OCI-M2 (cell line): Measurements from ENCODE around the gene FAM186B.

Experiments
- DNase-seq: peaks from one replicate; lab custom pipeline; 2025; ENCODE audit not compliant: unreplicated experiment; lab: John Stamatoyannopoulos, UW

Gene FAM186B

GRCh38 chr12:49554266-49554665, 51.2 kb downstream of the FAM186B start:
- DNase-seq = no peak

GRCh38 chr12:49553512-49554088, 51.8 kb downstream of the FAM186B start:
- no peak for DNase-seq

DNA sequence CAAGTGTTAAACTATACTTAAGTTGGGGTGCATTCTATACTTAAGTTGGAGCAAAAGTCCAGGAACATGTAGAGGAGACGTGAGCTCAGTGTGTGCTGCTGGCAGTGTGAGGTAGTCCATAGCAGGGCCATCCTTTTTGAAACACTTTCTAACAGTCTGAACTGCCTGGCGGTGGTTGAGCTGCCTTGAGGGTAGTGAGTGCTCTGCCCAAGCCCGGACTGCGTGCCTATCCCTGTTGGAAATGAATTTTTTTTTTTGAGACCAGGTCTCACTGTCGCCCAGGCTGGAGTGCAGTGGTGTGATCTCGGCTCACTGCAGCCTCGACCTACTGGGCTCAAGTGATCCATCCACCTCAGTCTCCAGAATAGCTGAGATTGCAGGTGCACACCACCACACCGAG, 52.5 kb downstream of the FAM186B start:
- no peak for DNase-seq

DNA sequence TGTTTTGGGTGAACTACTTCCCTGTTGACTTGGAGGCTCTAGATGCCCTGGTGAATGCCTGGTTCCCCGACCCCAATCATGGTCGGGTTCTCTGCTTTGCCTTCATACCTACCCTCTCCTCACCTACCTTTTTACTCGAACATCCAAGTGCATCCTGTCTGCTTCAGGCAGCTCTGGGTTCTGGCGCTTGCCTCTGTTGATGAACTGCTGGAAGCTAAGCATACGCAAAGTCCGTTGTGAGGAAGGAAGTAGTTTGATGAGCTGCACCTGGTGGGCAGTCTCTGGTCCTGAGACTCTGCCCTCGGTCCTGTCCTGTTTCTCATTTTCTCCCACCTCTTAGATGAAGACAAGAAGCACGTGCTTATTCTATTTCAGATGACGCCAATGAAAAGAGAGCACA, 53.0 kb downstream of the FAM186B start:
- no peak for DNase-seq

GRCh38 chr12:49552014-49552413, 53.4 kb downstream of the FAM186B start:
- DNase-seq = no peak

DNA sequence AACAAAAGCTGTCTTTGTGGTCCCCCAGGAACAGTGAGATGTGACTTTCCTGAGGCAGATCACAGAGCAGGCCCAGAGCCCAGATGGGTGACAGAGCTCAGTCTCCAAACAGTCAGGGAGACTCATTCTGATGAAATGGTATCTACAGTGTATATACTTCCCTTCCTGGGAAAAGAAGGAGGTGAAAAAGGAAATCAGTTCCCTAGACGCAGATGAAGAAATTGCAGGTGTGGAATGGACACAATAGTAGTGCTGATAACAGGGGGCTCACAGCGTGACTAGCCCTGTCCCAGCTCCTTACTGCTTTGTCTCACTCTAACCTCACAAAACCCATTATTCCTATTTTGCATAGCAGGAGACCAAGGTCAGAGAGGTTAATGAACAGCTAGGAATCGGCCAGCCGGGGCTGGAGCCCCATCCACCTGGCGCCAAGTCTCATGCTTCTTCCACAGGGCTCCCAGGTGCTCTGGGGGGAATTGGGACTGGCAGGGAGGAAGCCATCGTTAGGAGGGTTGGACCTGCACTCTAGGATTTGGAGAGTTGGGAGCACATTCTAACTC, 54.7 kb downstream of the FAM186B start:
- DNase-seq = no peak

GRCh38 chr12:49549735-49550692, 55.4 kb downstream of the FAM186B start:
- no peak for DNase-seq

GRCh38 chr12:49548822-49549648, 56.4 kb downstream of the FAM186B start:
- DNase-seq = no peak

GRCh38 chr12:49548481-49548821, 57.0 kb downstream of the FAM186B start:
- no peak for DNase-seq

DNA sequence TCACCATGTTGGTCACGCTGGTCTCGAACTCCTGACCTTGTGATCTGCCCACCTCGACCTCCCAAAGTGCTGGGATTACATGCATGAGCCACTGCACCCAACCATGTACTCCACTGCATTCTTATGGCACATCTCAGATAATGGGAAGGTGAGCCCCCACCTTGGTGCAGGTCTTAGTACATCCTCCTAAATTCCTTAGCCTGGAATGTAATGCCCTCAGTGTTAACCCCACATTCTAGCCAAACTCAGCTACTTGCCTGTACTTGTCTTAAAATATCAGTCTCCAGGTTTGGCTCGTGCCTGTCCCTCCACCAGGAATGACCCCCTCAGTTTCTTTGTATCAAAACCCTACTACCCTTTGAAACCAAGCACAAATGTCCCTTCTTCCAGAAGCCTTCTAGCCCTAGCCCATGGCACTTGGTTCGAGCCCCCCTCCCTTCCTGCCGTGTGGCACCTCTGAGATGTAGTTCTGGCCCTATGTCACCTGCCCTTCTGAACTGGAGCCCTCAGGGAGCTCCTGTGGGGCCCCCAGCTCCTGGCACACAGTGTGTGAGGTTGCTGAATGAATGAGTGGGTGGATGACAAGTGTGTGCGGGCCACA, 58.2 kb downstream of the FAM186B start:
- DNase-seq = no peak

- DNase-seq = no peak
Observed at GRCh38 chr12:49546481-49546880, 59.0 kb downstream of the FAM186B start.

DNA sequence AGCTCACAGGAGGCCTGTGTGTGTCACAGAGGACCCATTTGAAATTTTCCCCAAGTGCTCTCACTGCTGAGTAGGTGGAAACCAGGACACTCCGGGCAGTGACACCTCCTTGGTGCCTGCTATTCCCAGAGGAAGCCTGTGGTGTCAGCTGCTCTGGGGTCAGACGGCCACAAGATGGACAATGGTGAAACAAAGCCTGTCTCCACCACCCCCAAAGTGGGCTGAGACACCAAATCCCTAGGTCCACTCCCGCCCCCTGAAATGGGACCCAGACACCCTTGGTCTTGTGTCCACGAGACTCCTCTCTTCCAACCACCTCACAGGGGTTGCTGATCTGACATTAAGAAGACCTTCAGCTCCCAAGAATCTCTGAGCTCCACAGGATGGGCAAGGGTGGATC, 59.6 kb downstream of the FAM186B start:
- DNase-seq = no peak

GRCh38 chr12:49543914-49544815, 61.3 kb downstream of the FAM186B start:
- no peak for DNase-seq

- DNase-seq = no peak
Observed at GRCh38 chr12:49543221-49543913, 62.1 kb downstream of the FAM186B start.

GRCh38 chr12:49542592-49543160, 62.8 kb downstream of the FAM186B start:
- no peak for DNase-seq

DNA sequence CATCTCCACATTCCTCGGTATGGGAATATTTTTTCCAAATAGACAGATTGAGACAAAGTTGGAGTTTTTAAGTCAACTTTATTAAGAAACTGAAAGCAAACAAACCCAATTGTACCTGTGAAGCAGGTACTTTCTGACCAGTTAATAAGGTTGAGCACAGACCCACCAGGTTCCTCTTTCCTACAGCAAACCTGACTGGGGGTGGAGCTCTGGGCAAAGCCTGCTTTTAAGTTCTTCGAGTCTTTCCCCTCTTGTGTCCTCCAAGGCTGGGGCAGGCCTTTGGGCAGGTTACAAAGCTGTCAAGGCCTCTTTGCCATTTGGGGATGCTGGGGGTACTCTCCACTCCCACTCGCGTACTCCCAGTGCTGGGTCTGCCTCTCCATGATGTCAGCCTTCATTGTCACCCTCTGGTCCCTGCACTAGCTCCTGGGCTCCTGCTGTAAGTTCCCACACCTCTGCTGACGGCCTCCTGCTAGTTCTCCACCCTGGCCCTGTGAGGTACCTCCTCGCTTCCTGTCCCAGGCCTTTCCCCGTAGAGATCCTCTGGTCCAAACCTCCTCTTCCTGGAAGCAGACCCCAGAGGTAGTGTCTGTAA, 63.4 kb downstream of the FAM186B start:
- no peak for DNase-seq

DNA sequence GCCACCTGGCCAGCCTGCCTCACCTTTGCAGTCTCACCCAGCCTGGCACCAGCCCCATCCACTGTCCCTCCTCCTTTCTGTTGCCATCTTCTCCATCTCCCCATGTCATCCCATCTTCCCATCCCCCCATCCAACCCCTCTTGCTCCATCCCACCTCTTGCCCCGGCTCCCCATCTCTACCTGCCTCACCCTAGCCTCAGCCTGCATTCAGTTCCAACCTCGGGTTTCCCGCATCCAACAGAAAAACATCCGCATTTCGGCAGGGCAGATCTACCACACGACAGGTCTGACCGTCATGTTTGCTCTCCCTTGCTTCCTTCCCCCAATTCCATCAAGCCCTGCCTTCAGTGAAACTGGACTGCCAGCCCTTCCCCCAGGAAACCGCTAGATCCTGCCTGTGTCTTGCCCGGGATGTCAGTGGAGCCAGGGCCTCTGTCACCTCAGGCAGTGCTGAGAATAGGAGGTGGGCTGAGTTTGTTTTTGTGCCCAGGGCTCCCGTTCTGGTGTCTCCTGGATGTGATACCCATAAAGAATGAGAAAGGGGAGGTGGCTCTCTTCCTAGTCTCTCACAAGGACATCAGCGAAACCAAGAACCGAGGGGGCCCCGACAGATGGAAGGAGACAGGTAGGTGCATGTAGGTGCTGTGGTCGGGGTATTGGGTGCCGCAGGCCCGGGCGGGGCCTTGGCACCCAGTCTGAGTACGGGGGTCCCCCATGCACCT, 64.1 kb downstream of the FAM186B start:
- no peak for DNase-seq
